GM12891 (cell line): Measurements from ENCODE around the gene NANOS3.

Experiments
- POLR2A ChIP-seq: IDR thresholded peaks from 2 replicates; pipeline ENCODE4 v1.6.1; 2011; ENCODE audit warnings: low read depth, low read length, control low read depth
- TAF1 ChIP-seq: IDR thresholded peaks from 2 replicates; pipeline ENCODE4 v1.6.1; 2011; ENCODE audit warnings: low read depth, low read length, control low read depth

GRCh38 chr19:13859361-13859880 is 17.5 kb upstream of the NANOS3 start:
- TF ChIP-seq POLR2A (no peak), TAF1 (no peak)
